GM21737 (cell line): Measurements from ENCODE around the gene ABL2.
A peak's percentile ranks its signal among the peaks of the same experiment; 100 is the strongest.
"Not testable (repeated sequence)": the region's sequence is repeated elsewhere in the genome, so short reads cannot be mapped to it uniquely, and the experiment has no call there.

Source experiments
- ATAC-seq: cut with Tn5 transposase; IDR thresholded peaks from one replicate; pipeline ENCODE4 v1.9.1; 2021; ENCODE audit warnings: mild to moderate bottlenecking, moderate library complexity; ENCODE audit not compliant: unreplicated experiment

The ABL2 gene

DNA sequence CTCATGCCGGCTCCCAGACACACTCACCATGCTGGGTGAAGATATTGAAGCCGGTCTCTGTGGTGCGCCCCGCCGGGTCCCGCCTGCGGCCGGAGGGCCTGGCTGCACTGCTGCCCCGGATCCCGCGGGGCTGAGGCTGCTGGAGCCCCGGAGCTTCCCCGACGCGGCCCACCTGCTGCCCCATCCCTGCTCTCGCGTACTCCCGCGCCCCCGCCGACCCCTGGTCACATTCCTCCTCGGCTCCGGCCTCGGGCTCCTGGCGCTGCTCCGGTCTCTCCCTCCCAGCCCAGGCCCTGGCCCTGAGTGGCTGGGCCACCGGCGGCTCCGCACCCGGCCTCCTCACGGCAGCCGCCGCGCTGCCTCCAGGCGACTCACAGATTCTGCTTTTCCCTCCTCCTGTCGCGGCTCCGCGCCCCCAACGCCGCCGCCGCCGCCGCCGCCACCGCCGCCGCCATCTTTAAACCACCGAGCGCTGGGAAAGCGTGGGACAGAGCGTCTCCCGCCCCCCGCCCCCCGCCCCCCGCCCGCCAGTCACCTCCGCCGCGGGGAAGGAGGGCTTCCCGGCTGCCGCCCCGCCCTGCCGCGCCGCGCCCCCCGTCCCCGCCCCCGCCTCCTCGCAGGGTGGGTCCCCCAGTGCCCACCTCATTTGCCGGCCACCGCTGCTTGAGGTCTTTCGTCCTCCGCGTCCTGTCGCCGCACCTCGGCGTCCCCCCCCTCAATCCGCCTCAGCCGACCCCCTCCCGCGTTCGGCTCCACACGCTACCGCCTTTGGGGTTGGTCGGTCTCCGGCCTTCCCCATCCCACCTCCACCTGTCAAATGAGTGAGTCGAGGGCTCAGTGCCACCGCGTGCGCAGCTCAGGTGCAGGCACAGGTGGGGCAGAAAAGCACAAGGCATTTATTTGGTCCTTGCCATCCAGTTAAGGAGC is at the start of gene ABL2:
ABL2 (minus strand) TSS at position 464 of the 927 bp plus-strand sequence; CDS start at position 184, 280 bp downstream.
- ATAC-seq = peak; percentile 50

DNA sequence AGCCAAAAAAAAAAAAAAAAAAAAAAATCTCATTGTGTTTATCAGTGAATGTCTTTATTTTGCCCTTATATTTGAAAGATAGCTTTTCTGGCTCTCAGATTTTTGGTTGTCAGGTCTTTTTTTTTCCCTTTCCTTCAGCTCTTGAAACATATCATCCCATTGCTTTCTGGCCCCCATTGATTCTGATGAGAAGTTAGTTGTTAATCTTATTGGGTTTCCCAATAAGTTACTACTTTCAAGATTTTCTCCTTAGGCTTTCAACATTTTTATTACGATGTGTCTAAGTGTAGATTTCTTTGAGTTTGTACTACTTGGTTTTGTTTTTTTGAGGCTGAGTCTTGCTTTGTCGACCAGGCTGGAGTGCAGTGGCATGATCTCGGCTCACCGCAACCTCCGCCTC is 49.4 kb upstream of the ABL2 start:
- no peak for ATAC-seq

DNA sequence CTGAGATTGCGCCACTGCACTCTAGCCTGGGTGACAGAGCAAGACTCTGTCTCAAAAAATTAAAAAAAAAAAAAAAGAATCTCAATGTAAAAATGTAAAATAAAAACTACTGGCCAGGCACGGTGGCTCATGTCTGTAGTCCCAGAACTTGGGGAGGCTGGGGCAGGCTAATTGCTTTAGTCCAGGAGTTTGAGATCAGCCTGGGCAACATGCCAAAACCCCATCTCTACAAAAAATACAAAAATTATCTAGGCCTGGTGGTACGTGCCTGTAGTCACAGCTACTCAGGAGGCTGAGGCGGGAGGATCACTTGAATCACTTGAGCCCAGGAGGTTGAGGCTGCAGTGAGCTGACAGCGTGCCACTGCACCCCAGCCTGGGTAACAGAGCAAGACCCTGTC is 44.9 kb upstream of the ABL2 start:
- ATAC-seq = not testable (repeated sequence)

GRCh38 chr1:179269071-179269470 is 39.6 kb upstream of the ABL2 start:
- ATAC-seq = no peak

DNA sequence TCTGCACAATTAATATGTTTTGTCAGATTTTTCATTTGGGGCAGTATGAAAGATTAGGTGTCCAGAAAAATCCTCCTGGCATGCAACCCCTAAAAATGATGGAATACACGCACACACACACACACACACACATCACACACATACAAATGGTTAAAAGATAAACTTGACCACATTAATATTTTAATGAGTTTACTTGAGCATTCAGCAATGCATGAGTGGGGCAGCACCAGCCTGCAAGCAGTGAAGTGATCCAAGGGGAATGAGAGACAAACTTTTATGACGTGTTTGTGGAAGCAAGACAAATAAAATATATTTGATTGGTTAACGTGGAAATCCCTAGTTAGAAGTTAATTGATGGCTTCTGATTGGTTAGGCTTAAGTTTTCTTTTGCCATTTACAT is 35.0 kb upstream of the ABL2 start:
- ATAC-seq = no peak

DNA sequence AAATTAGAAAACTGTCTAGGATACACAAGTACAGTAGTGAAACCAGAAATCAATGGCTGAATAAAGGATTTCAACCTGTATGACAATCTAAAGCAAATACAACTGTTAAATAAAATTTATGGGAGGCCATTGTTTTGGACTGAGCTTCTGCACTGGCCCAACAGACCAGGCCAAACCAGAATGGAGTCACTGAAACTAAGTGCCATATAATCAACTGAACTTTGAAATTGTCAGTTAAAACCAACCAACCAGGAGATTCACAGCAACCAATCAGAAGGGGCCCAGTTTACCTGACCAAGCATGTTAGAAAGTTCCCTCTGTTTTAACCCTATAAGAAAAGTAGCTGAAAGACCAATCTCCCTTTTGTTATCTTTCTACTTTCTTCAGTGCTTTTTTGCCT is 33.6 kb upstream of the ABL2 start:
- ATAC-seq = no peak

GRCh38 chr1:179262183-179262582 is 32.7 kb upstream of the ABL2 start:
- no peak for ATAC-seq

GRCh38 chr1:179253286-179253972 is 24.0 kb upstream of the ABL2 start:
- ATAC-seq = no peak

GRCh38 chr1:179252606-179253005 is 23.1 kb upstream of the ABL2 start:
- ATAC-seq = no peak

GRCh38 chr1:179251675-179252074 is 22.2 kb upstream of the ABL2 start:
- no peak for ATAC-seq

DNA sequence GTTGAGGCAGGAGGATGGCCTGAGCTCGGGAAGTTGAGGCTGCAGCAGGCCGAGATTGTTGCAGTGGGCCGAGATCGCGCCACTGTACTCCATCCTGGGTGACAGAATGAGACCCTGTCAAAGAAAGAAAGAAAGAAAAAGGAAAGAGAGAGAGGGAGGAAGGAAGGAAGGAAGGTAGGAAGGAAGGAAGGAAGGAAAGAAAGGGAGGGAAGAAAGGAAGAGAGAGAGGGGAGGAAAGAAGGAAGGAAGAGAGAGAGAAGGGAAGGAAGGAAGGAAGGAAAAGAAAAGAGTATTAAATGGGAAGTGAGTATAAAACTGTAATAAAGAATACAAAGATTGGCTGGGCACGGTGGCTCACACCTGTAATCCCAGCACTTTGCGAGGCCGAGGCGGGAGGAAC is 18.4 kb upstream of the ABL2 start:
- ATAC-seq = no peak

- not testable (repeated sequence) for ATAC-seq
Observed at GRCh38 chr1:179245426-179245825, 15.9 kb upstream of the ABL2 start.

- ATAC-seq = no peak
Observed at GRCh38 chr1:179241530-179242097, 12.1 kb upstream of the ABL2 start.

DNA sequence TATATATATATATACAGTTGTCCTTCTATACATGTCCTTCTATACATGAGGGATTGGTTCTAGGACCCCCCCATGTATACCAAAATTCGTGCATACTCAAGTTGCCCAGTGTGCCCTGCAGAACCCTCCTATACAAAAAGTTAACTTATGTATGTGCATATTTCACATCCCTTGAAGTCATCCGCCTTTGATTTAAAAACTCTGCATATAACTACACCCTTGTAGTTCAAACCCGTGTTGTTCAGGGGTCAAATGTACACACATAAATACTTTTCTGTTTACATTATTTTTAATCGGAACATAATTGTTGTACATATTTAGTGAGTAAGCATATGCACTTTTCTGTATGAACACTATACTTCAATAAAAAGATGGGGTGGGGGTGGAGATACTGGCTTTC is 7.7 kb upstream of the ABL2 start:
- no peak for ATAC-seq

GRCh38 chr1:179234863-179235262 is 5.4 kb upstream of the ABL2 start:
- no peak for ATAC-seq

DNA sequence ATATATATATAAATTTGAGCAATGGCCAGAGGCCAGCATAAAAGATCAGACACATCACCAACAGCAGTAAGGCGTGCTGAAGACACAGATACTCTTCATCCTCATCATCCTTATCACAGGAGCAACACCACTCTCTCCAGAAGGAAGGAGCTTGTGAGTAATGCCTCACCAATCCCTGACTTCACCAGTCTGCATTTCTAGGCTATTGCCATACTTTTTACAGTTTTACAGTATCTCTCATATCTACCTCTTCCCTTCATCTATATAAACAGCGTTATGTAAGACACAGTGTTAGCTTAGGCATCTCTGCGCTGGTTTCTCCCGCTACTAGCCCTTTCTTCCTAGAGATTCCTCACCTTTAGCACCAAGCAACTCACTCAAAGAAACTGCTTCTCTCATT is 2.4 kb upstream of the ABL2 start:
- no peak for ATAC-seq

DNA sequence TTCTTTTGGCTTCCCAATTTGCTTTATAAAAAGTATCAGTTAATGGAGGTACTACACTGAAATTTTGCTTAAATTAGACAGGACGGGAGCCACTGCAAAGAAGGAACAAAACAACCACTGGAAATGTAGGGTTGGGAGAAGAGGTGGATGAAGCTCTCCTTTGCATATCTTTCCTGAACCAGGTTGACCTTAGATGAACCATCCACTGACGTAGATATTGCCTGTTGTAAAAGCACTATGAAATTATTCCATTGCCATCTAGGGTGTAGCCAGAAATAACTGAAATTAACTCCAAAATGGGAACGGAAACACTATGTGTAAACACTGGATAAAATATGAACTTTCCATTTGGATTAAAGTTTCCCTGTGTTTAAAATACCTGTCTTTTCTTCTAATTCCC is 1.2 kb upstream of the ABL2 start:
- no peak for ATAC-seq

GRCh38 chr1:179230251-179230650 is 774 bp upstream of the ABL2 start:
- no peak for ATAC-seq

DNA sequence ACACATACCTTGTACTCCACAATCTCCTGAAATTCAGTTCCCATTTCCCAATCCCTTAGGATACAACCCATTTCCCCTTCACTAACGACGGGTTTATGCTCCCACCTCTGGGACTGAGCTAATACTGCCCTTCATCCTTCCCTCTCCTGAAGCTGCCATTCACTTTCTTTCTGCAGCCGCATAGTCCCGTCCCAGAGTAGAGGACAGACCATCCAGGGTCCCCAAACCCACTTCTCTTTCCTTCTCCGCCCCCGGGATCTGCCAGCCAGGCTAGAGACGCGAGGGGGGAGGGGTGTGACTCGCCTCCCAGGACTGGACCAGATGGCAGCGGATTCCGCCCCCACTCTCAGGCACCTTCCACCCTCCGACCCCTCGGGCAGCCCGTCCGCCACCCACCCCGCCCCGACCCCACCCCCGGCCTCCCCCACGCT is 679 bp downstream of the ABL2 start:
- ATAC-seq = peak; percentile 20

- no peak for ATAC-seq
Observed at GRCh38 chr1:179226738-179227137, 2.7 kb downstream of the ABL2 start.

- ATAC-seq = not testable (repeated sequence)
Observed at GRCh38 chr1:179224466-179224865, 5.0 kb downstream of the ABL2 start.

DNA sequence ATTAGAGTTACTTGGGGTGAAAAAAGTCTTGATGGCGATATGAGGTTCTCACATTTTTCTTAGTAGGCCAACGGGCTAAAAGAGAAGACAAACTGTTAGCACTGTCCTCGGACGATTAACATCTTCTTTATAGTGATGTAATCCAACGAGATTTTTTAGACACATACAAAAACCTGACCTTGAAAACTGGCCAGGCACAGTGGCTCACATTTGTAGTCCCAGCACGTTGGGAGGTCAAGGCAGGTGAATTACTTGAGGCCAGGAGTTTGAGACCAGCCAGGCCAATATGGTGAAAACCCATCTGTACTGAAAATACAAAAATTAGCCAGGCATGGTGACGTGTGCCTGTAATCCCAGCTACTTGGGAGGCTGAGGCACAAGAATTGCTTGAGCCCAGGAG is 8.4 kb downstream of the ABL2 start:
- ATAC-seq = not testable (repeated sequence)
